VCaP (cell line): ENCODE measurements around the gene GPANK1.

Experiments
- H3K27ac ChIP-seq: fragments of 450-650 bp; 2 replicates; pipeline ENCODE4 v1.5.1; 2017
- CTCF ChIP-seq: fragments of 450-650 bp; conservative IDR thresholded peaks from 2 replicates; pipeline ENCODE4 v1.5.1; 2017; ENCODE audit warnings: mild to moderate bottlenecking, moderate library complexity

The GPANK1 gene

GRCh38 chr6:31654574-31655348 lies 10.0 kb downstream of the GPANK1 start:
- TF ChIP-seq CTCF: no peak
- no peak overlapping the region for H3K27ac ChIP-seq

GRCh38 chr6:31652925-31653724 lies 11.7 kb downstream of the GPANK1 start:
- H3K27ac ChIP-seq: peak overlapping the region; percentile 97
- no peak for TF ChIP-seq CTCF

GRCh38 chr6:31651602-31652191 lies 13.1 kb downstream of the GPANK1 start:
- TF ChIP-seq CTCF: no peak
- peak overlapping the region; percentile 97 for H3K27ac ChIP-seq

GRCh38 chr6:31645325-31645724 lies 19.5 kb downstream of the GPANK1 start:
- H3K27ac ChIP-seq: no peak overlapping the region
- TF ChIP-seq CTCF: no peak

GRCh38 chr6:31643818-31644454 lies 20.9 kb downstream of the GPANK1 start:
- TF ChIP-seq CTCF: no peak
- no peak overlapping the region for H3K27ac ChIP-seq

- no peak overlapping the region for H3K27ac ChIP-seq
- TF ChIP-seq CTCF: no peak
These were observed 21.8 kb downstream of the GPANK1 start for GRCh38 chr6:31642798-31643570.
